H1 (cell line): Measurements from ENCODE around the gene TXNDC8. TPM values are rescaled to one million over a fixed set of nuclear protein-coding genes. Genes with fewer than 3 reads are reported as not detected.

ENCODE experiments used
- ATF2 ChIP-seq: IDR thresholded peaks from 2 replicates; pipeline ENCODE4 v1.6.1; 2012; ENCODE audit warnings: low read length, inconsistent platforms
- polyA plus RNA-seq, 7 experiments: library from polyadenylated mRNA; depleted of rRNA in 3 of 7; stranded (reverse) in 5 of 7; unstranded in 2 of 7; fragments of >200 nt in 5 of 7; fragments of 200-250 nt in 2 of 7; gene quantifications; 1 replicate in 5 of 7; 2 replicates in 1 of 7; 4 replicates in 1 of 7; pipeline versions ENCODE4 v1.2.1 to v1.2.3, GENCODE V29; 2011 to 2013; ENCODE audit warnings: missing spikeins in 2 of 7, mixed read lengths in 2 of 7
- total RNA-seq: library from RNA; stranded (reverse); fragmentation: NEBNext Ultra II Directional; extraction: Animal tissue kit (Norgen Biotek cat#: 25700); gene quantifications from 2 replicates; pipeline ENCODE4 v1.2.1, GENCODE V29; 2021

The TXNDC8 gene
- total and polyA plus RNA-seq, 2 of the 8 experiments (the other 6 are each of a cell fraction or from before 2014, with no cell fraction given) = not detected

DNA sequence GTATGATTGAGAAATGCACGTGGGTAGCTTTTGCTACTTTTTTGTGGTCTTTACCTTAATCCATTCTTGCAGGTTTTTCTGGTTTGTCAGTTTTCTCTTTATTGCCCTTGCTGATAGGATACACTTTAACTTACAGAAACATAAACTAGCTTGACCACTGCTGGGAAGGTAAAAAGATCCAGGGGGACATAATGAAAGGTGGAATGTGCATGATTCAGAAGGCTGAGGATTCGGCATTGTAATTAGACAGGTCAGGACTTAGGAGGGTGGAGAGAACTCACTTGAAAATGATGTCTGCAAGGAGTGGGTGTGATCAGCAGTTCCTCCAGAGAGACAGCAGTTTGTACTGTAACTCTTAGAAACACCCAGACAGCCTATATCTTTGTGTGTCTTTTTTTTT lies 19.8 kb upstream of the TXNDC8 start (continued):
- TF ChIP-seq ATF2 = no peak
